Suprapubic skin (tissue), 4 donors: ENCODE results near the gene C1R. TPM values are rescaled to one million over a fixed set of nuclear protein-coding genes. Genes with fewer than 3 reads are reported as not detected.
"Not testable (repeated sequence)": the region's sequence is repeated elsewhere in the genome, so short reads cannot be mapped to it uniquely, and the experiment has no call there.

Experiments used
- DNase-seq, 2 donors: peaks; one replicate each; pipeline ENCODE4 v3.0.0-alpha.2; 2019; ENCODE audit warnings: low spot score in 2 of 2
- H3K27ac ChIP-seq: fragments of 200-600 bp; sonication (generic); one replicate; pipeline ENCODE4 v1.5.1; 2019
- H3K27me3 ChIP-seq: fragments of 200-600 bp; sonication (generic); one replicate; pipeline ENCODE4 v1.5.1; 2019
- H3K36me3 ChIP-seq: fragments of 200-600 bp; sonication (generic); one replicate; pipeline ENCODE4 v1.5.1; 2019
- H3K4me1 ChIP-seq: fragments of 200-600 bp; sonication (generic); one replicate; pipeline ENCODE4 v1.5.1; 2019
- H3K4me3 ChIP-seq: fragments of 200-600 bp; sonication (generic); one replicate; pipeline ENCODE4 v1.5.1; 2019; ENCODE audit warnings: mild to moderate bottlenecking
- H3K9me3 ChIP-seq: fragments of 200-600 bp; sonication (generic); one replicate; pipeline ENCODE4 v1.5.1; 2019
- EP300 ChIP-seq: sonication (generic); formaldehyde crosslinking; IDR thresholded peaks from one replicate; pipeline ENCODE4 v1.6.1; 2017; ENCODE audit warnings: antibody characterized with exemption
- POLR2A ChIP-seq, 2 donors: fragments of 450-650 bp; IDR thresholded peaks; one replicate each; pipeline ENCODE4 v1.6.1; 2017; ENCODE audit warnings: antibody characterized with exemption in 2 of 2, mild to moderate bottlenecking in 2 of 2, moderate library complexity in 2 of 2
- POLR2AphosphoS5 ChIP-seq, 3 donors: sonication (generic); formaldehyde crosslinking; IDR thresholded peaks; one replicate each; pipeline ENCODE4 v1.6.1; 2017; ENCODE audit warnings: antibody characterized with exemption in 3 of 3
- WGBS: methylation state at CpG from one replicate; pipeline ENCODE4 v1.1.5; 2018; 5-methylcytosine and 5-hydroxymethylcytosine counted together
- total RNA-seq, 4 donors: library from RNA; depleted of rRNA; stranded (reverse); fragments of >200 nt; gene quantifications; one replicate each; pipeline ENCODE4 v1.1.0, GENCODE V29; 2016
- TF ChIP-seq, protein P1 (sequence below), 2 donors: fragments of 200-600 bp in 1 of 2; fragments of 450-650 bp in 1 of 2; sonication (generic) in 1 of 2; IDR thresholded peaks; one replicate each; pipeline ENCODE4 v1.5.1; 2016 to 2019; ENCODE audit warnings: antibody characterized with exemption in 2 of 2, mild to moderate bottlenecking in 1 of 2, moderate library complexity in 1 of 2

Gene C1R
- total RNA-seq, 4 donors from 2014 or later, result 70.2 to 166 (median 95.4) TPM

DNA sequence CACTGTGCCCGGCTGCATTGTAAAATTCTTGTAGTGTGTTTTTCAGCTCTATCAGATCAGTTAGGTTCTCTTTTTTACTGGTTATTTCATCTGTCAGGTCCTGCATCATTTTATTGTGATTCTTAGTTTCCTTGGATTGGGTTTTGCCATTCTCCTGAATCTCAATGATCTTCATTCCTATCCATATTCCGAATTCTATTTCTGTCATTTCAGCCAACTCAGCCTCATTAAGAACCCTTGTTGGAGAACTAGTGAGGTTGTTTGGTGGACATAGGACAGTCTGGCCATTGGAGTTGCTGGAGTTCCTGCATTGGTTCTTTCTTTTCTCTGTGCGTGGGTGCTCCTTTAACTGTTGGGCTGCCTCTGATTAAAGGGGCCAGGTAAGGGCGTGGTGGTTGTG, 37.3 kb downstream of the C1R start:
- TF ChIP-seq EP300, result no peak
- TF ChIP-seq POLR2A (IDR thresholded peaks at IDR 0.05), result no peak
- TF ChIP-seq POLR2AphosphoS5 (IDR thresholded peaks at IDR 0.05), result no peak
- TF ChIP-seq, protein P1, sequence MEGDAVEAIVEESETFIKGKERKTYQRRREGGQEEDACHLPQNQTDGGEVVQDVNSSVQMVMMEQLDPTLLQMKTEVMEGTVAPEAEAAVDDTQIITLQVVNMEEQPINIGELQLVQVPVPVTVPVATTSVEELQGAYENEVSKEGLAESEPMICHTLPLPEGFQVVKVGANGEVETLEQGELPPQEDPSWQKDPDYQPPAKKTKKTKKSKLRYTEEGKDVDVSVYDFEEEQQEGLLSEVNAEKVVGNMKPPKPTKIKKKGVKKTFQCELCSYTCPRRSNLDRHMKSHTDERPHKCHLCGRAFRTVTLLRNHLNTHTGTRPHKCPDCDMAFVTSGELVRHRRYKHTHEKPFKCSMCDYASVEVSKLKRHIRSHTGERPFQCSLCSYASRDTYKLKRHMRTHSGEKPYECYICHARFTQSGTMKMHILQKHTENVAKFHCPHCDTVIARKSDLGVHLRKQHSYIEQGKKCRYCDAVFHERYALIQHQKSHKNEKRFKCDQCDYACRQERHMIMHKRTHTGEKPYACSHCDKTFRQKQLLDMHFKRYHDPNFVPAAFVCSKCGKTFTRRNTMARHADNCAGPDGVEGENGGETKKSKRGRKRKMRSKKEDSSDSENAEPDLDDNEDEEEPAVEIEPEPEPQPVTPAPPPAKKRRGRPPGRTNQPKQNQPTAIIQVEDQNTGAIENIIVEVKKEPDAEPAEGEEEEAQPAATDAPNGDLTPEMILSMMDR (IDR thresholded peaks at IDR 0.05), result no peak
- no peak for DNase-seq
- Histone ChIP-seq H3K4me3 (no peak overlapping the region), H3K27me3 (no peaks in the 10 kb centered on the region), H3K4me1 (peaks cover 3% of the 10 kb centered on the region), H3K36me3 (no peaks in the 10 kb centered on the region), H3K27ac (no peak overlapping the region), H3K9me3 (no peaks in the 10 kb centered on the region)
- 92% methylated on average over 4 of the region's 4 CpGs for WGBS

DNA sequence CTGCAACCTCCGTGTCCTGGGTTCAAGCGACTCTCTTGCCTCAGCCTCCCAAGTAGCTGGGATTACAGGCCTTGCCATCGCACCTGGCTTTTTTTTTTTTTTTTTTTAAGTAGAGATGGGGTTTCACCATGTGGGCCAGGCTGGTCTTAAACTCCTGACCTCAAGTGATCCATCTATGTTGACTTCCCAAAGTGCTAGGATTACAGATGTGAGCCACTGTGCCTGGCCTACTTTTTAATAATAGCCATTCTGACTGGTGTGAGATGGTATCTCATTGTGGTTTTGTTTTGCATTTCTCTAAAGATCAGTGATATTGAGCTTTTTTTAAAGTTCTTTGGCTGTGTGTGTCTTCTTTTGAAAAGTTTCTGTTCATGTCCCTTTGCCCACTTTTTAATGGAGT, 42.3 kb downstream of the C1R start:
- not testable (repeated sequence) for DNase-seq, H3K36me3 ChIP-seq

DNA sequence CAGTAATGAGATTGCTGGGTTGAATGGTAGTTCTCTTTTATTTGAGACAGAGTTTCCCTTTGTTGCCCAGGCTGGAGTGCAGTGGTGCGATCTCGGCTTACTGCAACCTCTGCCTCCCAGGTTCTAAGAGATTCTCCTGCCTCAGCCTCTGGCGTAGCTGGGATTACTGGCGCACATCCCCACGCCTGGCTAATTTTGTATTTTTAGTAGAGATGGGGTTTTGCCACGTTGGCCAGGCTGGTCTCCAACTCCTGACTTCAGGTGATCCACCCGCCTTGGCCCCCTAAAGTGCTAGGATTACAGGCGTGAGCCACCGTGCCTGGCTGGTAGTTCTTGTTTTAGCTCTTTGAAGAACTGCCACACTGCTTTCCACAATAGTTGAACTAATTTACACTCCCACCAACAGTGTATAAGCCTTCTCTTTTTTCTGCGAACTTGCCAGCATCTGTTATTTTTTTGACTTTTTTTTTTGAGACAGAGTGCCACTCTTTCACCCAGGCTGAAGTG, 42.7 kb downstream of the C1R start:
- not testable (repeated sequence) for H3K27me3 ChIP-seq, DNase-seq, H3K4me1 ChIP-seq, H3K27ac ChIP-seq, H3K36me3 ChIP-seq, H3K9me3 ChIP-seq, H3K4me3 ChIP-seq
- WGBS, result 81% methylated on average over 10 of the region's 10 CpGs

More for the DNA sequence above, 42.3 kb downstream of the C1R start:
- H3K4me3 ChIP-seq, H3K27ac ChIP-seq, H3K27me3 ChIP-seq, H3K9me3 ChIP-seq, H3K4me1 ChIP-seq: not testable (repeated sequence)
- WGBS, result 100% methylated on average over 3 of the region's 3 CpGs

DNA sequence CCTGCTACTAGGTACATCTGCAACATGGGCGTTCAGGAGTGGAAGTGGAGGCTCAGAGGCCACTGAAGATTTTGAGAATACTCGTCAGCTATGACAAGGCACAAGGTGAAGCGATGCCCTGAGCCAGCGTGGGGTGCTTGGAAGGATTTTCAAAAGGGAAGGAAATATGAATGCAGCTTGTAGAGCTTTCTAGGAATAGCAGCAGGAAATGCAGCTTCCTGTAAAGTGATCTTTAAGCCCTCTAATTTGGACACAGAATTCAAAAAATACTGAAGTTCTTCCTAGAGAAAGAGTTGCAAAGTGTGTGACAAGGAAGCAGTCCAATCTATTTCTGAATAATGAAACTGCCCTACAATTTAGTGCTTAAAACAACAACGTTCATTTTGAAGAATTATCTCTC, 44.9 kb downstream of the C1R start:
- no peak overlapping the region for H3K4me3 ChIP-seq
- no peaks in the 10 kb centered on the region for H3K9me3 ChIP-seq
- H3K27ac ChIP-seq, result no peak overlapping the region
- DNase-seq, result no peak
- H3K36me3 ChIP-seq, result no peaks in the 10 kb centered on the region
- H3K27me3 ChIP-seq, result no peaks in the 10 kb centered on the region
- TF ChIP-seq EP300, result no peak
- TF ChIP-seq, protein P1 (IDR thresholded peaks at IDR 0.05), result no peak
- 66% methylated on average over 5 of the region's 5 CpGs for WGBS
- peaks cover 3% of the 10 kb centered on the region for H3K4me1 ChIP-seq

DNA sequence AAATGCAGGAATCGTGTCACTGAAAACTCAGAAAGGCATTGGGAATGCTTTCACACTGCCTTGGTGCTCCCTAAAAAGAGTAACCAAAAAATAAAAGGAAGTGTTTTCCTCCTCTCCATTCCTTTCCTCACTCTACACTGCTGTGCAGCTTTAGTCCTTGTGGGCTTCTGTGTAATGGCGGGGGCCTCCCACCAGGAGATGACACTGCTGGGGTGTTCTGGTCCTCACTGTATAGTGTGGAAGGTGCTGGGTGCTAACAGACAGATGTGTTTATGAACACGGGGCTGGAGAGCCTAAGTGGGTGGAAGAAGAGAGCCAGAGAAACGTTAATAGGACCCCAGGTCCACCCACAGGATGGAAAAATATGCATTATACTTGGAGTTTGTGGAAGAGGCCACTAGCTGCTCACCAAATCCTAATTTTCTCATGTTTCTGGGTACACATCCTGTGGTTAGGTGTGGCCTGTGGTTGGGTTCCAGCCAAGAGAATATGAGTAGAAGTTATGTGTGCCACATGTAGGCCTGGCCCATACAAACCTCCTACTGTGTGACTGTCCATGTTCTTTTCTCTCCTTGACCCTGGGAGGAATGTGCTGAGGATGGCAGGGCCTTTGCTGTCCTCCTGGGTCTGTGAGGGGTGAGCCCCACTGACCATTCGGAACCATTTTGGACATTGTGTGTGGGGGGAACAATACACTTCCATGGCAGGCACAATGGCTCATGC, 45.7 kb downstream of the C1R start:
- Histone ChIP-seq H3K27me3 (no peaks in the 10 kb centered on the region), H3K36me3 (no peaks in the 10 kb centered on the region), H3K9me3 (no peaks in the 10 kb centered on the region), H3K4me1 (peaks cover 3% of the 10 kb centered on the region), H3K4me3 (no peak overlapping the region), H3K27ac (no peak overlapping the region)
- TF ChIP-seq, protein P1 (IDR thresholded peaks at IDR 0.05), result no peak
- no peak for TF ChIP-seq POLR2A (IDR thresholded peaks at IDR 0.05)
- no peak for TF ChIP-seq POLR2AphosphoS5 (IDR thresholded peaks at IDR 0.05)
- TF ChIP-seq EP300, result no peak
- no peak for DNase-seq
- WGBS, result 83% methylated on average over 5 of the region's 5 CpGs

DNA sequence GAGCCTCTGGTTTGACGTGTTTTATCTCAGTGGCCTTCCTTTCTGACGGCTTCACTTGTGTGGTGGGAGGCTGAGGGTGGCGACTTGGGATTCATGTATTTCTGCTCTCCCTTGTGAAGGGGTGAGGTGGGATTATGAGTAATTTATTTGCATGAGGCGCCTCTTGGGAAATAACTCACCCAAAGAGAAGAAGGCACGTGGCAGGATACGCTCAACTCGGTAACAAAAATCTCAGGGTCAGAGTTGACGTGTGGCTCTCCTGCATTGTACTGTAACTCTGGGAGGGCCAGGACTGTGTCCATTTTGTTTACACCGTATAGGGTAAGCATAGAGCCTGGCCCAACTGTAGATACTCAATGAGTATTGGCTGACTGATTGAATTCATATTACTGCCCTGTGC, 46.3 kb downstream of the C1R start:
- H3K9me3 ChIP-seq, result no peaks in the 10 kb centered on the region
- DNase-seq, result no peak
- H3K27ac ChIP-seq, result no peak overlapping the region
- peaks cover 3% of the 10 kb centered on the region for H3K4me1 ChIP-seq
- H3K27me3 ChIP-seq, result no peaks in the 10 kb centered on the region
- H3K36me3 ChIP-seq, result no peaks in the 10 kb centered on the region
- WGBS, result 94% methylated on average over 9 of the region's 9 CpGs
- no peak overlapping the region for H3K4me3 ChIP-seq
- TF ChIP-seq EP300 (no peak), POLR2A (IDR thresholded peaks at IDR 0.05) (no peak), POLR2AphosphoS5 (IDR thresholded peaks at IDR 0.05) (no peak)
- TF ChIP-seq, protein P1 (IDR thresholded peaks at IDR 0.05), result no peak
